Activated CD4-positive, alpha-beta T cell treated with anti-CD3 and anti-CD28 coated beads, Interleukin-10, Interleukin-2, amounts not matched to agents 100 ng/mL and 50 ng/mL, durations not matched to agents 16 hours and 8 hours (primary cell): ENCODE results near the gene CCNF.
"Not testable (repeated sequence)": the region's sequence is repeated elsewhere in the genome, so short reads cannot be mapped to it uniquely, and the experiment has no call there.

Source experiments
- DNase-seq: peaks from one replicate; pipeline ENCODE4 v3.0.0-alpha.2; 2020

The CCNF gene

GRCh38 chr16:2472885-2473445 lies 43.7 kb downstream of the CCNF start:
- no peak for DNase-seq

GRCh38 chr16:2473446-2473926 lies 44.2 kb downstream of the CCNF start:
- no peak for DNase-seq

DNA sequence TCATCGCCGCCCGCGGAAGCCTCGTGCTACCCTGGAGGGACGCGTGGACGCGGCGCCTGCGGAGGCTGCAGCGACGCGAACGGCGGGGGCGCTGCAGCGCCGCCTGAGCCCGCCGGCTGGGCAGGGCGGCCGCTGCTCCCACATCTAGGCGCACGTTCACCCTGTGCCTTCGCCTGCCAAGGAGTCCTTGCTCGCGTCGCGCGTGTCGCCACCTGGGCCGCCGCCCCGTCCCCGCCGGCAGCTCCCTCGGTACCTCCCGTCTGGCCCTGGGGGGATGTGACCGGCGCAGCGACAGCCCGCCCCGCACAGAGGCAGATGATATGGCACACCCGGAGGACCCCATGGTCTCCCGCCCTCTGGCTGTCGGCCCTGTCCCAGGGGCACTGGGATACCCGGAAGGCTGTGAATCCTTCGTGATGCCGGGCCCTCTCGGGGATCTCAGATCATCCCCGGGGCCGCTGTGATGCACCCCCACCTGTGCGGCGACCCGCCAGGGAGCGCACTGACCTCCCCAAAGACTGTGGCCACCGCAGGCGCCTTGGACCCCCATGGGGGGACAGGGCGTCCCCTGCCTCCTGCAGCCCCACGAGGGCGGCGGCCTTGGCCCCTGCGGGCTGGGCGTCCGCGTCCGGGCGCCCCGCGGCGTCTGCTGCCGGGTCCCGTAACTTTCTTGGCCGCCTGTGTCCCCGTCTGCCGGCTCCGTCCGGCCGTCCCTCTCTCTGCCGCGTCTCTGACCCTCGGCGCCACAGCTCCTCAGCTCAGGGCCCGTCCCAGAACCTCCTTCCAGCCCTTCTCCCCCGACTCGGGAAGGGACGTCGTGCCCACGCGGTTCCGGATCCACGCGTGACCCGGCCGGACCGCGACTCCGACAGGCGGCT lies 45.0 kb downstream of the CCNF start:
- peak; percentile 69 for DNase-seq

GRCh38 chr16:2474877-2475412 lies 45.7 kb downstream of the CCNF start, which contains the start of gene TBC1D24:
TSS of gene TBC1D24 (plus strand) at chr16:2475127. CDS start at chr16:2496149, 21,022 bp downstream.
- peak; percentile 94 for DNase-seq

- DNase-seq = peak; percentile 55
Observed at GRCh38 chr16:2475413-2476344, 46.4 kb downstream of the CCNF start.

- DNase-seq = no peak
Observed at GRCh38 chr16:2476345-2476720, 47.1 kb downstream of the CCNF start.

DNA sequence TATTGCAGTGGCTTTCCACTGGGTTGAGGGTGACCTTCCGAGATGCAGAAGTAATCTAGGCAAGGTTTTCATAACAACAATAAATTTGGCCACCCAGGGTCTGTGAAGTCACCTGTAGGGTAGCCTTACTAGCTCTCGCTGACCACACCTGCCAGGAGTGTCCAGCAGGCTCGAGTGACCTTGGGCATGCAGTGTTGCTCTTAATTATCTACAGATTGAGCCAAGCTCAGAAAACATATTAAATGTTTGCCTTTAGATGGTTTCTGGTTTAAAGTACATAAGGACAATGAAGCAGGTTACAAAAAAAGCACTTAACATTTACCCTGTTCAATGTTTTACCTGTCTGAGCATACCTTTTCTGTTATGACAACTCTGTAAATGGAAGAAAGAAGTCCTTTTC lies 47.5 kb downstream of the CCNF start:
- no peak for DNase-seq

DNA sequence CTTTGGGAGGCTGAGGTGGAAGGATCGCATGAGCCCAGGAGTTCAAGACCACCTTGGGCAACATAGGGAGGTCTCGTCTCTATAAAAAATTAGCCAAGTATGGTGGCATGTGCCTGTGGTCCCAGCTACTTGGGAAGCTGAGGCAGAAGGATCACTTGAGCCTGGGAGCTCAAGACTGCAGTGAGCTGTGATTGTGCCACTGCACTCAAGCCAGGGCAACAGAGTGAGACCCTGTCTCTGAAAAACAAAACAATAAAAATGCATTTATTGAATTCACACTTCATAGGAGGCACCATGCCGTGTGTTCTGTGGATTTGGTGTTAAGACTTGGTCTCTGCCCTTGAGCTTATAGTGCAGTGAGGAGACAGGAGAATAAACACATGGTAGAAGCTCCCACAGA lies 48.1 kb downstream of the CCNF start:
- DNase-seq = no peak

DNA sequence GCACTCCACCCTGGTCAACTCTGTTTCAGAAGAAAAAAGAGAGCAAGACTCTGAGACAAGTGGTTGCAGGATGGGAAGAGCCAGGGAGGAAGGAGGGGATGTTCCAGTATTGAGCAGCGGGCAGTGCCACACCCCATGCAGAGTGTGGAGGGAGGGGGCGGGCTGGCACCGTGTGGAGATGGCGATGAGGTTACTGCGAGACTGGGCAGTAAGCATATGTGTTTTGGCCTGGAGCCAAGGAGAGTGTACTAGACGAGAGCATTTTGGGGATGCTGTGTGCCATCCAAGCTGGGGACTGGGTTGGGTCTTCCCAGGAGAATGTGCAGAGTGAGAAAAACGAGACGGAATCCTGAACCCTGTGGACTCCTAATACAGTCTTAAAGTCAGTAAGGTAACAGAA lies 49.0 kb downstream of the CCNF start:
- DNase-seq = no peak

DNA sequence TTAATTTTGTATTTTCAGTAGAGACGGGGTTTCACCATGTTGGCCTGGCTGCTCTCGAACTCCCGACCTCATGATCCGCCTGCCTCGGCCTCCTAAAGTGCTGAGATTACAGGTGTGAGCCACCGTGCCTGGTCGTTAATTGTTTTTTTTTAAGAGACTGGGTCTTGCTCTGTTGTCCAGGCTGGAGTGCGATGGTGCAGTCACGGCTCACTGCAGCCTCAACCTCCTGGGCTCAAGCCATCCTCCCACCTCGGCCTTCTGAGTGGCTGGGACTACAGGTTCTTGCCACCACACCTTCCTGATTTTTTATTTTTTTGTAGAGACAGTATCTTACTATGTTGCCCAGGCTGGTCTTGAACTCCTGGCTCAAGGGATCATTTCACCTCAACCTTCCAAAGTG lies 50.7 kb downstream of the CCNF start:
- not testable (repeated sequence) for DNase-seq

- DNase-seq = no peak
Observed at GRCh38 chr16:2480948-2481347, 51.7 kb downstream of the CCNF start.

DNA sequence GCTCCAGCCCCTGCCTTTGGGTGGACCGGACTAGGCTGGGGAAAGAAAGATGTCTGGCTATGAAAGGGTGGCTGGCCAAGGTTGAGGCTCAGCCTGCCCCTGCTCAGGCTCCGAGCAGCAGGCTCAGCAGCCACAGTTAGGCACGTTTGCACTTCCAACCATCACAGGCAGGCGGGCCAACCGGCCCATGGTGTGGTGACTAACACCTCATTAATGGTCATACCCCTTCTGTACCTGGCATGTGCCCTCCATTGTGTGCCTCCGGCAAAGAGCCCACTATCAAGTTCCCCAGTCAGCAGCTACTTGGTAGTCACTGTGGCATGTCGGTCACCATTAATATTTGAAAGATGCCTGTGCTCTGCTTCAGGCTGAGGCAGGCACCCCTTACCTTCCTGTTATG lies 52.4 kb downstream of the CCNF start:
- no peak for DNase-seq

- no peak for DNase-seq
Observed at GRCh38 chr16:2482249-2482648, 53.0 kb downstream of the CCNF start.

DNA sequence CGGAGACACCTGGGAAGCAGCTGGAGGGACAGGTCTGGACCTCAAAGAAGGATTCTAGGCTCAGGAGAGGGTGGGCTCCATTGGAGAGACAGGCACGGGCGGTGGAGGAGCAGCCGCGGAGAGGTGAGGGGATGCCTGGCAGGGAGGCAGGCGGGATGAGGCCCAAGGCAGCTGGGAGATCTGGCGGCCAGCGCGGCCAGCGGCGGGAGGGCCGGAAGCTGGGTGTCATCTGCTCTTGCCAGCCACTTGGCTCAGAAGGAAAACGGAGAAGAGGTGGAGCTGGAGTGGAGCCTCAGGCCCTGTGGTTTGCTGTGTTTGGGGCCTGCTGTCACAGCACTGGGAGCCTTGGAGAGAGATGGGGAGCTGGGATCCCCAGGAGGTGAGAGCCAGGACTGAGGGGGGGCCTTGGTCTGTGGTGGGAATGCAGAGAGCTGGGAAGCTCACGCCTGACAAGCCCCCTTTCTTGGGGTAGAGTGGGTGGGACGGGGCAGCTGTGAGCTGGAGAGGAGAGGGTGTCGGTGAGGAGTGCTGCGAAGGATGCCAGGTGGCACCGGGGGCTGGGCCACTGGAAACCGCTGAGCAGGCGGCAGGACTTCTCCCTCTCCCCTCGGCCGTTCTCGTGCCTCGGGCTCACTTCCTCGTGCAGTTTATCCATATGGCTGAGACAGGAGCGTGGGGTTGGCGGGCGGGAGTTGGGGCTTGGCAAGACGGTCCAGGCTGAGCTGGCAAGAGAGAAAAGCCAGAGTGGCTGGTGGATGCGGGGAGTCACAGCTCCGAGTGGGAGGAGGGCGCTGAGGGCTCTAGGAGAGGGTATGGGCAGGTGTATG lies 53.7 kb downstream of the CCNF start:
- no peak for DNase-seq

- DNase-seq = no peak
Observed at GRCh38 chr16:2483939-2484897, 55.0 kb downstream of the CCNF start.

DNA sequence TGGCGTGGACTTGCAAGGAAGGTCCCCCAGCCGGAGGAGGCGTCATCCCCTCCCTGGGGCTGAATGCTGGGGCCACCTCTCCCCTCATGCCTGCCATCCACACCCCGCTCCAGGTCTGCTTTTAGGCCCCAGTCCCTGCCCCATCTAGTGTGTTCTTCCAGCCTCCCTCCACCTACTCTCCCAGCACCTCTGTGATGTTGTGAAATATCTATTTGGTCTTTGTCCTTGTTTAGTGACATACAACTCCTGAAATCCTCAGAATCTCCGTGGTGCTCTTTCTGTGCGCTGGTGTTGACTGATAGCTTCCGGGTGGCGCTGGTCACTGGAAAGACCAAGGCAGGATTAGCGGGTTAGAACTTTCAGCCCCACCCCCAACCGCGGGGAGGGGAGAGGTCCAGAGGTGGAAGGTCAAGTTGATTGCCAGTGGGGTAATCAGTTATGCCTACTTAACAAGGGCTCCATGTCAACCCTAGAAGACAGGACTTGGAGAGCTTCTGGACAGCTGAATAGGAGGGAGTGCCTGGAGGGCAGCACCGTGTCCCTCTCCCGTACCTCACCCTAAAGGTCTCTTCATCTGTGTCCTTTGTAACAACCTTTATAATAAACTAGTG lies 55.8 kb downstream of the CCNF start:
- no peak for DNase-seq

GRCh38 chr16:2485811-2486507 lies 56.7 kb downstream of the CCNF start:
- no peak for DNase-seq

DNA sequence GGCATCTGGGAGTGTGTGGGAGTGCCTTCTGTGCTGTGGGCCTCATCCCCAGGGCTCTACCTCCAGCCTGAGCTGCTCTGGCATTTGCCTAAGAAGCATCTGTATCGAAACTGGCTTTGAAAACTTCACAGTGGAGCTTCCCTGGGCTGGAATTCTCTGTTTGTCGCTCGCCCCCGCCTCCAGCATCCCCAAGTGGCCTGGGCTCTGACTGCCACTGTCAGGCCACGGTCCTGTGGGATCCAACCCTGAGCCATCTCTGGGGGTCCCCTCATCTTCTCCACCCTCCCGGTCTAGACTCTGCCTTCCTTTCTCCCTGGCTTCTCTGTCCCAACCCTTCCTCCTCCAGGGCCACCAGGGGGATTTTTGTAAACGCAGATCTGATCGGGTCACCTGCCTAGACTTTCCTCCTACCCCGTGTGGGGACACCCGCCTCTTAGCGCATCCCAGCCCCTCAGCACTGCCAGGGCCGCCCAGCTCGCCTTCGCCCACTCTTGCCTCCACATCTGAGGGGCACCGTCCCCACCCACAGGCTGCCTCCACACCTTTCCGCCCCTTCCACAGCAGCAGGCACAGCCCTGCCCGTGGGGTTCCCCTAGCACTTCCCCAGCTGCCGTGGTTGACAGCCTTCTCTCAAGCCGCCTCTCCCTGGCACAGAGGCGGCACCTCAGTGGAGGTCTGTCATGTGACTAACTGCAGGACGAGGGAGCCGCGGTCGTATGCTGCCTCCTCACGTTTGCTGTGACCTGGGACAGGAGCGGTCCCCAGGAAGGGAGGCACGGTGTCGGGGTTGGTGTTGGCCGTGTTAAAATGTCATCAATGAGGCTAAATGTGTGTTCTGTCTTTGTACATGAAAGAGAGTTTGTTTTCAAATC lies 57.6 kb downstream of the CCNF start:
- peak; percentile 75 for DNase-seq

DNA sequence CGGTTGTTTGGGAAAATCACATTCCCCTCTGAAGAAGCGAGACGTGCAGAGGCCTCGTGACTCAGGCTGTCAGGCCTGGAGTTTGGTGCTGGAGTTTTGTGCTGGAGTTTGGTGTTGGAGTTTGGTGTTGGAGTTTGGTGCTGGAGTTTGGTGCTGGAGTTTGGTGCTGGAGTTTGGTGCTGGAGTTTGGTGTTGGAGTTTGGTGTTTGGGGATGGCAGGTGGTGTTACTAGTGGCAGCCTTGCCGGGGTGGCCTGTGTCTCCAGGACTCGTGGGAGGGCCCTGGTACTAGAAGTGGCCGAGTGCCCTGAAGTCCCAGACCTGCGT lies 58.2 kb downstream of the CCNF start:
- no peak for DNase-seq
